T-helper 17 cell (primary cell): ENCODE data around the gene CD300A. TPM values are rescaled to one million over a fixed set of nuclear protein-coding genes. Genes with fewer than 3 reads are reported as not detected.
"Not testable (repeated sequence)": the region's sequence is repeated elsewhere in the genome, so short reads cannot be mapped to it uniquely, and the experiment has no call there.

Experiments
- ATAC-seq: fragments of 150-1000 bp; cut with Tn5 transposase; 2 replicates; pipeline ENCODE4 v1.10.0; 2021; ENCODE audit warnings: mild to moderate bottlenecking, moderate library complexity
- DNase-seq, 3 donors: peaks; one replicate each; pipeline versions ENCODE4 v3.0.0 to v3.0.0-alpha.2; 2020 to 2021
- H3K9me3 ChIP-seq: one replicate; pipeline ENCODE4 v1.7.0; 2013; ENCODE audit warnings: low read length, mild to moderate bottlenecking; ENCODE audit not compliant: control insufficient read depth, poor library complexity, severe bottlenecking
- H3K27ac Mint-ChIP-seq: one replicate; pipeline ENCODE4 v1.8.0; 2022; ENCODE audit warnings: mild to moderate bottlenecking, moderate library complexity, mixed read lengths
- H3K27me3 Mint-ChIP-seq: one replicate; pipeline ENCODE4 v1.8.0; 2022; ENCODE audit warnings: mixed read lengths
- H3K36me3 Mint-ChIP-seq: one replicate; pipeline ENCODE4 v1.8.0; 2022; ENCODE audit warnings: low read depth, mixed read lengths
- H3K4me1 Mint-ChIP-seq: one replicate; pipeline ENCODE4 v1.8.0; 2022; ENCODE audit warnings: mild to moderate bottlenecking, mixed read lengths
- H3K4me3 Mint-ChIP-seq: one replicate; pipeline ENCODE4 v1.8.0; 2022; ENCODE audit warnings: mild to moderate bottlenecking, moderate library complexity, mixed read lengths
- total RNA-seq, 4 donors: library from RNA in 2 of 4; stranded (reverse) in 2 of 4; gene quantifications; one replicate each; pipeline ENCODE4 v1.2.3 and lab custom pipeline; 2022 to 2026

Gene CD300A
- total RNA-seq, 2 donors from 2014 or later: 2.4 to 9.6 TPM

DNA sequence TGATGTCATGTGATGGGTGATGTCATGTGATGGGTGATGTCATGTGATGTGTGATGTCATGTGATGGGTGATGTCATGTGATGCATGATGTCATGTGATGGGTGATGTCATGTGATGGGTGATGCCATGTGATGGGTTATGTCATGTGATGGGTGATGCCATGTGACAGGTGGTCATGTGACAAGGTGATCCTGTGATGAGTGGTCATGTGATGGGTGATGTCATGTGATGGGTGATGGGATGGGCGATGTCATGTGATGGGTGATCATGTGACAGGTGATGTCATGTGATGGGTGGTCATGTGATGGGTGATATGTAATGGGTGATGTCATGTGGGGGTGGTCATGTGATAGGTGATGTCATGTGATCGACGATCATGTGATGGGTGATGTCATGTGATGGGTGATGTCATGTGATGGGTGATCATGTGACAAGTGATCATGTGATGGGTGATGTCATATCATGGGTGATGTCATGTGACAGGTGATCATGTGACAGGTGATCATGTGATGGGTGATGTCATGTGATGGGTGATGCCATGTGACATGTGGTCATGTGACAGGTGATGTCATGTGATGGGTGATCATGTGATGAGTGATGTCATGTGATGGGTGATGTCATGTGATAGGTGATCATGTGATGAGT lies 47.7 kb downstream of the CD300A start:
- peaks cover 4% of the 10 kb centered on the region for H3K36me3 Mint-ChIP-seq
- H3K9me3 ChIP-seq: no peaks in the 10 kb centered on the region
- H3K27me3 Mint-ChIP-seq: peaks cover 28% of the 10 kb centered on the region
- H3K4me3 Mint-ChIP-seq: peak overlapping the region; percentile 28
- H3K4me1 Mint-ChIP-seq: no peaks in the 10 kb centered on the region
- H3K27ac Mint-ChIP-seq: peak overlapping the region; percentile 46
- DNase-seq (peak; percentile 11 to 39 (median 13)), ATAC-seq (peak; percentile 62)

DNA sequence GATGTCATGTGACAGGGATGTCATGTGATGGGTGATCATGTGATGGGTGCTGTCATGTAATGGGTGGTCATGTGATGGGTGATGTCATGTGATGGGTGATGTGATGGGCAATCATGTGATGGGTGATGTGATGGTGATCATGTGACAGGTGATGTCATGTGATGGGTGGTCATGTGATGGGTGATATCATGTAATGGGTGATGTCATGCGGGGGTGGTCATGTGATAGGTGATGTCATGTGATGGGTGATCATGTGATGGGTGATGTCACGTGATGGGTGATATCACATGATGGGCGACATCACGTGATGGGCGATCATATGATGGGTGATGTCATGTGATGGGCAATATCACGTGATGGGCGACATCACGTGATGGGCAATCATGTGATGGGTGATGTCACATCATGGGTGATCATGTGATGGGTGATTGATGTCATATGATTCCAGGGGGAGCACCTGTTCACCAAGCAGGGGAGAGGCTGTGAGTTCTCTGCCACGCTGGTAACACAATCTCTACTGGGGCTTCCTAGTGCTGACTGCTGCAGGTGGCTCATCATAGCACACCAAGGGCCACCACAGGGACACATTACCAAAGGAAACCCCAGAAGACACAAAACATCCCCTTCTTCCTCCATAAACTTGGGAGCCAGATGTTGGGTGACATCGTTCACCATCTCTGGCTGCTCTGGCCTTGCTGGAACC lies 48.3 kb downstream of the CD300A start:
- no peak for DNase-seq
- H3K4me1 Mint-ChIP-seq: no peaks in the 10 kb centered on the region
- H3K36me3 Mint-ChIP-seq: peaks cover 4% of the 10 kb centered on the region
- H3K9me3 ChIP-seq: no peaks in the 10 kb centered on the region
- H3K27ac Mint-ChIP-seq: peak overlapping the region; percentile 46
- peak; percentile 60 for ATAC-seq
- H3K4me3 Mint-ChIP-seq: peak overlapping the region; percentile 28
- H3K27me3 Mint-ChIP-seq: peaks cover 30% of the 10 kb centered on the region

DNA sequence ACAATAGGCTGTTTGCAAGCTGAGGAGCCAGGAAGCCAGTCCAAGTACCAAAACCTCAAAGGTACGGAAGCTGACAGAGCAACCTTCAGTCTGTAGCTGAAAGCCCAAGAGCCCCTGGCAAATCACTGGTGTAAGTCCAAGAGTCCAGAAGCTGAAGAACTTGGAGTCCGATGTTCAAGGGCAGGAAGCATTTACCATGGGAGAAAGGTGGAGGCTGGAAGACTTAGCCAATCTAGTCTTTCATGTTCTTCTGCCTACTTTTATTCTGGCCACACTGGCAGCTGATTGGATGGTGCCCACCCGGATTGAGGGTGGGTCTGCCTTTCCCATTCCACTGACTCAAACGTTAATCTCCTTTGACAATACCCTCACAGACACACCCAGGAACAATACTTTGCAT lies 49.5 kb downstream of the CD300A start:
- no peak overlapping the region for H3K4me3 Mint-ChIP-seq
- DNase-seq: no peak
- peaks cover 40% of the 10 kb centered on the region for H3K27me3 Mint-ChIP-seq
- no peak for ATAC-seq
- H3K9me3 ChIP-seq: no peaks in the 10 kb centered on the region
- H3K4me1 Mint-ChIP-seq: no peaks in the 10 kb centered on the region
- no peak overlapping the region for H3K27ac Mint-ChIP-seq
- H3K36me3 Mint-ChIP-seq: peaks cover 4% of the 10 kb centered on the region

DNA sequence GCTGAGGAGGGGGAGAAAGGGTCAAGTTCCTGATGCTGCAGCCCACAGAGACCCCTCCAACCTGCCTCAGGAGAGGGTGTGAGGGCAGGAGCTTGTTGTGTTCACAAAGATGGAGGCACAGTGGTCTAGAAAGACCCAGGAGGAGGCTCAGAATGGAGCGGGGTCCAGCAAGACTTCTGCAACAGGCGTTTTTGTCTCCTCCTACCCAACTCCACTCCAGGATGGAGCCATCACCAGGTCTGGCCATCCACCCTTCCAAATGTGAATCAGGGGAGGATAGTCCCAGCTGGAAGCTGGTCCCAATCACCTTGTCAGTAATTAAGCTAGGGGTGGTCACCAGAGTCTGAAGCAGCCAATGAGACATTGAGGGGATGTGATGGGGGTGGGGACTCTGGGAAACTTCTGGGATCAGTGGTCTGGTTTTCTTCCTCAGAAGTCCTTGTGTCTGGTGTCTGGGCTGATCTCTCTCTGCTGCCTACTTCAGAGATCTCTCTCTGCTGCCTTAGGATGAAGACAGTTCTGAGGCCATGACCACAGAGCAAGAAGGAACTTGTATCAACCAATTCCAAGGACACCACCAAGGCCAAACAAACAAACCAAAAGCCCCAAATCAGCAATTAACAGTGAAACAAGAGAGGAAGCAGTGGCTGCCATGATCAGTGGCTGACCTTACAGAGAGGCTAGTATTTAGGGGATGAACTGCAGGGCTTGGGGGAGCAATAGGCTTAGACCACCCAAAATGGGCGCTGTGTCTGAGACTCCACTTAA lies 50.3 kb downstream of the CD300A start:
- Mint-ChIP-seq H3K27ac (no peak overlapping the region), H3K4me1 (no peaks in the 10 kb centered on the region), H3K27me3 (peaks cover 41% of the 10 kb centered on the region), H3K4me3 (no peak overlapping the region), H3K36me3 (no peaks in the 10 kb centered on the region)
- ATAC-seq: no peak
- no peak for DNase-seq
- H3K9me3 ChIP-seq: no peaks in the 10 kb centered on the region

DNA sequence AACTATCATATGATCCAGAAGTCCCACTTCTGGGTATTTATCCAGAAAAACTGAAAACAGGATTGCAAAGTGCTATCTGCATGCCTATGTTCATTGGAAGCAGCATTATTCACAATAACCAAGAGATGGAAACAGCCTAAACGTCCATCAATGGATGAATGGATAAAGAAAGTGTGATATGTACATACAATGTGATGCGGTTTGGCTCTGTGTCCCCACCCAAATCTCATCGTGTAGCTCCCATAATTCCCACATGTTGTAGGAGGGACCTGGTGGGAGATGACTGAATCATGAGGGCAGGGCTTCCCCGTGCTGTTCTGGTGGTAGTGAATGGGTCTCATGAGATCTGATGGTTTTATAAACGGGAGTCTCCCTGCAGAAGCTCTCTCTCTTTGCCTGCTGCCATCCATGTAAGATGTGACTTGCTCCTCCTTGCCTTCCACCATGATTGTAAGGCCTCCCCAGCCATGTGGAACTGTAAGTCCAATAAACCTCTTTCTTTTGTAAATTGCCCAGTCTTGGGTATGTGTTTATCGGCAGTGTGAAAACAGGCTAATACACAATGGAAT lies 52.1 kb downstream of the CD300A start:
- H3K9me3 ChIP-seq, H3K27ac Mint-ChIP-seq, DNase-seq, ATAC-seq, H3K36me3 Mint-ChIP-seq, H3K4me1 Mint-ChIP-seq, H3K4me3 Mint-ChIP-seq: not testable (repeated sequence)
- H3K27me3 Mint-ChIP-seq: peaks cover 42% of the 10 kb centered on the region

DNA sequence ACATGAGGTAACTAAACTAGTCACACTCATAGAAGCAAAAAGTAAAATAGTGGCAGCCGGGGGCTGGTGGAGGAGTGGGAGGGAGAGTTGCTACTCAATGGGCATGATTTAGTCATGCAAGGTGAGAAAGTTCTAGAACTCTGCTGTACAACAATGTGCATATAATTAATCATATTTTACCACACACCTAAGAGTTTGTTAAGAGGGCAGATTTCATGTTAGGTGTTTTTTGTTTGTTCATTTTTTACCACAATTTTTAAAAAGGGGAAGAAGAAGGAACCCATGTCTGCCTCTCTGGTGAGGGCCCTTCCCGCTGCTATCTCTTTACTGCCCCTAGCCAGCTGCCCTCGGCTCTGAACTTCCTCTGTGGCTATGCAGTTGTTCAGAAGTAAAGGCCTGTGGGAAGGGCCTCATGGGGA lies 53.6 kb downstream of the CD300A start:
- H3K27me3 Mint-ChIP-seq: peaks cover 58% of the 10 kb centered on the region
- H3K27ac Mint-ChIP-seq: no peak overlapping the region
- H3K4me3 Mint-ChIP-seq: no peak overlapping the region
- H3K4me1 Mint-ChIP-seq: no peaks in the 10 kb centered on the region
- DNase-seq (no peak), ATAC-seq (peak; percentile 41)
- no peaks in the 10 kb centered on the region for H3K36me3 Mint-ChIP-seq
- no peaks in the 10 kb centered on the region for H3K9me3 ChIP-seq

DNA sequence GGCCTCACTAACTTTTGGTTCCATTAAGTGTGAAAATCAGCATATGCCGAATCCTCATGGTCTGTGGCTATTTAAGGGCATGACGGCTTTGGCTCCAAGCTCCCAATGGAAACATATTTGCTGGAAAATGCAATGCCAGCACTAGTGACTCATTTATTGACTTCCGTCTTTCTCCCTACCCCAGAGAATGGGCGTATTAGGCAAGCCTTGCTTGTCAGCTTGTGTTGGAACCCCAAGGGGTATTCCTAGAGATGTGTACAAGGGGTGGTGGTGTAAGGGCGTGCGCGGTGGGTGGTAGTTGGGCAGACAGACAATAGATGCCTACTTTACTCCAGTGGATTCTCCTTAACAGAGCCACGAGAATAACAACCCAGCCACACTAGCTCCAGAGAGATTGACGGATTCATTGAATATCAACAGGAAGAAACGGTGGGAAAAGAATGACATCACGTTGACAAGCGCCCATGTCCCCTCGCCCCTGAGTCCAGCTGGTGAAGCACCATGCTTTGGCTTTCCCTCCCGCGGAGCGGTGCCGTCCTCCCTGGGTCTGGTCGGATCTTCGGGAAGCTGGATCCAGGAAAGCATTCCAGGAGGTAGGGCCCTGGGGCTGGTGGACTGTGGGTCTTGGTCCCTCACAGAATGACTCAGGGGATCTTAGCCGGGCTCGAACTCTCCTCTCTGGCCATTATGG lies 54.5 kb downstream of the CD300A start:
- H3K9me3 ChIP-seq: no peaks in the 10 kb centered on the region
- no peak for DNase-seq
- Mint-ChIP-seq H3K4me3 (no peak overlapping the region), H3K36me3 (no peaks in the 10 kb centered on the region), H3K4me1 (no peaks in the 10 kb centered on the region), H3K27me3 (peaks cover 62% of the 10 kb centered on the region), H3K27ac (peak overlapping the region; percentile 14)
- ATAC-seq: no peak

DNA sequence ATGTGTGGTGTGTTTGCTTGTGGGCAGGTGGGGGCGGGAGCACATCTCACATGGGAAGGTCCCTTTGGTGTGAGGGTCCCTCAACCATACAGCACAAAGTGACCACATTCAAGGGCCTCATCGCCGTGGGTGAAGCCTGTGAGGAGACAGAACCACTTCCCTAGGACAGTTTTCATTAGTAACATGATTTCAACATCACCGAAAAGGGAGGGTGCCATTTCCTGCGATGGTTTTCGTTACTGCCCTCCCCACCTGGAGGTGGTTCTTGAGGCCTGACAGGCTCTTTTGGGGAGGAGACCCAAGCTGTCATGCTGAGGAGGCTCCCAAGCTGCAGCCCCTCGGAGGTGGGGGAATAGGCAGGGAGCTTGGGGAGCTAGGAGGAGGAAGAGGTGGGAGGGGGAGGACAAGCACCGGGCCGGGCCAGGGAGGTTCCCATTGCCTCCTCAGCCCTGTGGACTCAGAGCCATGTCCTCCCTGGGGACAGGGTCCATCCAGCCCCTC lies 55.3 kb downstream of the CD300A start:
- Mint-ChIP-seq H3K4me3 (no peak overlapping the region), H3K36me3 (no peaks in the 10 kb centered on the region), H3K27ac (no peak overlapping the region), H3K27me3 (peaks cover 67% of the 10 kb centered on the region), H3K4me1 (no peaks in the 10 kb centered on the region)
- H3K9me3 ChIP-seq: no peaks in the 10 kb centered on the region
- ATAC-seq (peak; percentile 20), DNase-seq (no peak)

DNA sequence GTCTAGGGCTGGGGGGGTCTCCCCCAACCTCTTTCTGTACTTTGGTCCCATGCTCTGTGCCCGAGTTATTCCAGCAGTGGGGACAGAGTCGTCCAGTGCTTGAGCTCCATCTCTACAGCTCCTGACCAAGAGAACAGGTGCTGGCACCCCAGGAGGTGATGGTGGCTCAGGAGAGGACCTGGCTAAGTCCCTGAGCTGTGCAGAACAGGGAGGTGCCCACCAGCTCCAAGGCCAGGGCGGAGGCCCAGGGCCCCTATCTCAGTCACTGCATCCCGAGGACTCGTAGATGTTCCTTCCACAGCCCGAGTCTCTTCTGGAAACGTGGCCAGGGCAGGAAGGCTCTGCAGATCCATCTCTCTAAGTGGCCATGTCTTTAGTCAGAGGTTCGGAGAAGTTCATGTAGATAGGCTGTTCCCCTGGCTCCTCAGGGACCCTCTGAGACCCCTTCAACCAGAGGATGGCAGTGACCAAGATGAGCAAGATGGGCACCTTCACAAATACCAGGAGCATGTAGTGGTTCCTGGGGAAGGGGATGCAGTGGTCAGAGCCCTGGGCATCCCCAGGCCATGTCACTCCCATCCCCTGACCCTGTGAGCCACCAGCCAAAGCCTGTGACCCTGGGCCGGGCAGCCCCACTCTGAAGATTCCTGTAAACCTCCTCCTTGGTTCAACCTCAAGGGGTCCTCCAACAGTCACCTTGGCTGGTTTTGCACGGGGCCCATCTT lies 56.1 kb downstream of the CD300A start:
- ATAC-seq (no peak), DNase-seq (no peak)
- H3K9me3 ChIP-seq: no peaks in the 10 kb centered on the region
- Mint-ChIP-seq H3K4me1 (no peaks in the 10 kb centered on the region), H3K36me3 (no peaks in the 10 kb centered on the region), H3K27me3 (peaks cover 71% of the 10 kb centered on the region), H3K4me3 (no peak overlapping the region), H3K27ac (no peak overlapping the region)

DNA sequence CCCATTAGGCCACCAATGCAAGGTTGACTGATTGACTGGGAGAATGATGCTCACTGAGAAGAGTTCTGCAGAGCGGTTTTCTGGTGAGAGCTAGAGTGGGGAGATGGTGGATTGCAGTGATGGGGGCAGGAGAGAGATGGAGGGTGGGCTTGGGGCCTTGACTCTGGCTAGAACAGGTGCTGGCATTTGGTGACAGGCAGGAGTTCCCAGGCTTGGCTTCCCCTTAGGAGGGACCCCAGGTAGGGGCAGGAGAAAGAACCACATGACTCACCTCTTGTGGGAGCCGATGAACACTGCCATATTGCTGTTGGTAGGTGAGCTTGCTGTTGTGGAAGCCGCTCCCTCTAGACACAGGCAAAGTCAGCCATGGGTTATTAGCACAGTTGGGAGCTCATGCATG lies 56.9 kb downstream of the CD300A start:
- H3K4me3 Mint-ChIP-seq: no peak overlapping the region
- DNase-seq: no peak
- no peak for ATAC-seq

DNA sequence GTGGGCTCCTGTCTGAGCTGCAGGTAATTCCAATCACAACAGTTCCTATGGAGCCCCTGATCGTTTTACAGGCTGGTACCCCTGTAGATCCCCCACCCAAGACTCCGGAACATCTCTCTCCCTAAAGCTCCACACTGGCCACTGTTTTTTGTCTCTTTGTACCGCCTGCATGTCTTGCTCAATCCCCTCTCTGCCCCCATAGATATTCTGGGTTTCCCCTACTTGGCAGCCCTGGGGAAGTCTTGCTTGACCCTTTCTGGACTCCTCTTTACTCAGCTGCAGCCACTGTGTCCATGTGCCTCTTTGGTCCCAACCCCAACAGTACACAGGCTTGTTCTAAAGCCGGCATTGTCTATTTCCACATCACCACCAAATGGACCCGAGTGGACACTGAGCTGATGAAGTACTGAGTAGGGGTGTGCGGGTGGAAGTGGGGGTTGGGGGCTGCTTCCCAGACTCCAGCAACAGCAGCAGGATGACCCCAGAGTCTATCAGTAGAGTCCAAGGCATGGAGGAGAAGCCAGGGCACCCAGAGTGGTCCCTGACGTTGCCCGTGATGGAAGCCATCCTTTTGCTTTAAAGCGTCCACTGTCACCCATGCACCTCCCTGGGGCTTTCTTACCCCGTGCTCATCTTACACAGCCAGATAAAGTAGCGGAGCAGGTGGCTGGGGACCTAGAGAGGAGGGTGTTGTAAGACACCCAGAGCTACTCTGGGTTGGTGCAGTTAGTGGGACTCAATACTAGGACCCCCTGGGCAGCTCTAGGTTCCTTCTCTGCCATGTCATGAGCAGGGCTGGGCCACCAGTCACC lies 58.4 kb downstream of the CD300A start:
- peaks cover 75% of the 10 kb centered on the region for H3K27me3 Mint-ChIP-seq
- H3K4me3 Mint-ChIP-seq: no peak overlapping the region
- no peak for DNase-seq
- ATAC-seq: no peak
- H3K9me3 ChIP-seq: no peaks in the 10 kb centered on the region
- no peaks in the 10 kb centered on the region for H3K36me3 Mint-ChIP-seq
- H3K27ac Mint-ChIP-seq: no peak overlapping the region
- peaks cover 3% of the 10 kb centered on the region for H3K4me1 Mint-ChIP-seq

More for the DNA sequence above, 56.9 kb downstream of the CD300A start:
- no peaks in the 10 kb centered on the region for H3K36me3 Mint-ChIP-seq
- no peaks in the 10 kb centered on the region for H3K4me1 Mint-ChIP-seq
- no peaks in the 10 kb centered on the region for H3K9me3 ChIP-seq
- peaks cover 73% of the 10 kb centered on the region for H3K27me3 Mint-ChIP-seq
- H3K27ac Mint-ChIP-seq: no peak overlapping the region

DNA sequence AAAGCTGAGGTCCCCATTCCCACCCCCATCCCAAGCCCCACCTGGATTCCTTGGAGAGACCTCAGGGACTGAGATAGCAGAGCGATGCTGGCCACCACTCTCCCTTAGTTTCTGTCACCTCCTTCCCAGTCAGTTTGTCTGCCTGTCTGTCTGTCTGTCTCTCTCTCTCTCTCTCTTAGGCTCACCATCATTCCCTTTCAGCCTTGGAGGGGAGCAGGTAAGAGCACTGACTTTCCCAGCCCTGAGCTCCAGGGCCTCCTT lies 59.0 kb downstream of the CD300A start:
- Mint-ChIP-seq H3K4me1 (peaks cover 3% of the 10 kb centered on the region), H3K36me3 (peaks cover 2% of the 10 kb centered on the region), H3K27ac (no peak overlapping the region), H3K4me3 (no peak overlapping the region), H3K27me3 (peaks cover 76% of the 10 kb centered on the region)
- DNase-seq (no peak), ATAC-seq (no peak)
- H3K9me3 ChIP-seq: no peaks in the 10 kb centered on the region
